NB4 (cell line): ENCODE measurements around the gene FPGS.

Experiments used
- DNase-seq: peaks from one replicate; pipeline ENCODE4 v3.0.0; 2010; ENCODE audit warnings: low read depth
- H3K4me3 ChIP-seq: one replicate; pipeline ENCODE4 v1.5.1; 2011; ENCODE audit warnings: mild to moderate bottlenecking, low read depth, low read length, moderate library complexity
- MYC ChIP-seq: IDR thresholded peaks from 2 replicates; pipeline ENCODE4 v1.6.1; 2011; ENCODE audit warnings: low read depth, low read length
- POLR2A ChIP-seq: IDR thresholded peaks from 2 replicates; pipeline ENCODE4 v1.6.1; 2011; ENCODE audit warnings: mild to moderate bottlenecking; ENCODE audit not compliant: insufficient read length; ENCODE audit errors: extremely low read depth
- TF ChIP-seq, protein P1 (sequence below): IDR thresholded peaks from one replicate; pipeline ENCODE4 v1.5.1; 2012; ENCODE audit warnings: low read depth, low read length
- TF ChIP-seq, protein P2 (sequence below): IDR thresholded peaks from 2 replicates; pipeline ENCODE4 v1.6.1; 2011; ENCODE audit warnings: low read depth, low read length

FPGS gene

DNA sequence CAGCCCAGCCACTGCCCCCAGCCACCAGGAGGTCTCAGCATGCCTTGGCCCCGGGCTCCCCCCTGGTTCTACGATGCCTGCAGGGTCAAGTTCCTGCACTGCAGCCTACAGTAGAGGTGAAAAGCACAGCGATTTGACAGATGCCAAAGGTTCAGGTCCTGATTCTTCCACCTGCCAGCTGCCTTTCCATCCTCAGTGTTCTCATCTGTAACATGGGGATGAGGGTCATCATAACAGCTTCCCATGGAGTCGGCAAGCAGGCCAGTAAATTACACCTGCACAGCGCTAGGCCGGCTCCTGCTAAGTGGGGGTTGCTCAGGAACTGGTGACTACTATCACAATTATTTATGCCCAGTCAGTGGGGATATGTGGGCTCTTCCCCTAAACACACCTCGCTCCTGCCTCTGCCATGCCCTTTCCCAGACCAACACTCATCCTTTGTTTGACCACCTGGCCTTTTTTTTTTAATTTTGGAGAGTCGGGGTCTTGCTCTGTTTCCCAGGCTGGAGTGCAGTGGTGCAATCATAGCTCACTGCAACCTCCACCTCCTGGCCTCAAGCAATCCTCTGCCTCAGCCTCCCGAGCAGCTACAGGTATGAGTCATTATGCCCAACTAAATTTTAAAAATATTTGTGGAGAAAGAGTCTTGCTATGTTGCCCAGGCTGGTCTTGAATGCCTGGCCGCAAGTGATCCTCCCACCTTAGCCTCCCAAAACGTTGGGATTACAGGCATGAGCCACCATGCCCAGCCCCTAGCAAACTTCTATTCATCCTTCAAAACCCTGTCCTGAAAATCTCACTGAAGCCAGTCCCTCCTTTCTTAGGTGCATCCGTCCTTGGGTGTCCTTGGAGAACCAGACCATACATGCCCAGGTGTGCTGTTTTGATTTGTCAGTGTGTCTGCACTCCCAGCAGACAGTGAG is 45.4 kb downstream of the FPGS start:
- DNase-seq = no peak
- H3K4me3 ChIP-seq = no peak overlapping the region

DNA sequence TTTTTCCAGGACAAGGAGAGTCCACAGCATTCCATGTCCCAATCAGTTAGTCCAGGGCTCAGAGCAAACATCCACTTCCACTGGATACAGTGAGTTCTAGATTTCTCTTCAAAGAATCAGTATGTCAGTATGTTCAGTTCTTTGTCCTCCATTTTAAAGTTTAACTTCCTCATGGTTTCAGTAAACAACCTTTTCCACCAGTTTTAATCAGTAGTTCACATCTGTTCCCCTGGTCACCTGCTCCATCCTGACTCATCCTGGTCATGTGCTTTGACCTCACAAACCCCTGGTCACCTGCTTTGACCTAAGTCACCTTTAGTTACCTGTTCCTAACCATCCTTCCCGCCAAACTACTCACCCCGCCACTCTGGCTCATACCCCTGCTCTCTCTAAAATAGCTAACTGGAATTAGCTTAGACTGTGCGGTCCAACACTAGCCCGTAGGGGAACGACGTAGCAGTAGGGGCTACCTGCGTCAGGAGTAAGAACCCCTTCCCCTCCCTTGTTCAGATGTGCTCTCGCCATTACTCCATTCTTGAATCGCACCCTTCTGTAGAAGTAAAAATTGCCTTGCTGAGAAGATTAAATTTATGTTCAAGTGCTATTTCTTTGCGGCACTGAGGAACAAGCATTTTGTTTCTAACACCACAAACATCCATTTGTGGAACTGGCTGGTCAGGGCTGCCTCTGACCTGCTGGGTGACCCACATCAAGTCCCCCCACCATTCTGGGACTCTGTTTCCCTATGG is 46.2 kb downstream of the FPGS start:
- TF ChIP-seq MYC (no peak), POLR2A (no peak)
- TF ChIP-seq, protein P1, sequence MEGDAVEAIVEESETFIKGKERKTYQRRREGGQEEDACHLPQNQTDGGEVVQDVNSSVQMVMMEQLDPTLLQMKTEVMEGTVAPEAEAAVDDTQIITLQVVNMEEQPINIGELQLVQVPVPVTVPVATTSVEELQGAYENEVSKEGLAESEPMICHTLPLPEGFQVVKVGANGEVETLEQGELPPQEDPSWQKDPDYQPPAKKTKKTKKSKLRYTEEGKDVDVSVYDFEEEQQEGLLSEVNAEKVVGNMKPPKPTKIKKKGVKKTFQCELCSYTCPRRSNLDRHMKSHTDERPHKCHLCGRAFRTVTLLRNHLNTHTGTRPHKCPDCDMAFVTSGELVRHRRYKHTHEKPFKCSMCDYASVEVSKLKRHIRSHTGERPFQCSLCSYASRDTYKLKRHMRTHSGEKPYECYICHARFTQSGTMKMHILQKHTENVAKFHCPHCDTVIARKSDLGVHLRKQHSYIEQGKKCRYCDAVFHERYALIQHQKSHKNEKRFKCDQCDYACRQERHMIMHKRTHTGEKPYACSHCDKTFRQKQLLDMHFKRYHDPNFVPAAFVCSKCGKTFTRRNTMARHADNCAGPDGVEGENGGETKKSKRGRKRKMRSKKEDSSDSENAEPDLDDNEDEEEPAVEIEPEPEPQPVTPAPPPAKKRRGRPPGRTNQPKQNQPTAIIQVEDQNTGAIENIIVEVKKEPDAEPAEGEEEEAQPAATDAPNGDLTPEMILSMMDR = no peak
- TF ChIP-seq, protein P2, sequence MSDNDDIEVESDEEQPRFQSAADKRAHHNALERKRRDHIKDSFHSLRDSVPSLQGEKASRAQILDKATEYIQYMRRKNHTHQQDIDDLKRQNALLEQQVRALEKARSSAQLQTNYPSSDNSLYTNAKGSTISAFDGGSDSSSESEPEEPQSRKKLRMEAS = no peak

More for the DNA sequence above, 45.4 kb downstream of the FPGS start:
- TF ChIP-seq POLR2A (no peak), MYC (no peak)
- TF ChIP-seq, protein P2 = no peak
- TF ChIP-seq, protein P1 = no peak

DNA sequence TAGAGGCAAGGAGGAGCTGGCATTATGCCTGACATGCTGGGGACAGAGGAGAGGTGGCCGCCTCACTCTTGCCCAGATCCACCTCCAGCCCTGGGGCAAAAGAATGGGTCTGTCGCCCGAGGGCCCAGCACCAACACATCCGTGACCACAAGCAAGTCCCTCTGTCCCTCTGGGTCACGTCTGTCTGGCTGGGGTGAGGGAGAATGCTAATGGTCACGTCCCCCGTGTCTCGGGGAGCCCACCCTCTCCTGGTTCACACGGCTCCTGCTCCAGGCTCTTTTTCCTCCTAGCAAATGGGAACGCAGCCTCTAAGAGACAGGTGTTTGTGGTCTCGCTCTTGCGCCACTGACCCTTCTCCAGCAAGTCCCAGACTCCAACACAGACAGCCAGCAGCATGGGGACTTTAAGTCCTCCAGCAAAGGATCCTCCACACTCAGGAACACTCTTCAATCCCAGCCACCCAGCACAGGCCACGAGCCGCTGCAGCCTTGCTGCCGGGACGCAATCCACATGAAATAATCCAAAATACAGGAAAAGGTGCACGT is 47.7 kb downstream of the FPGS start:
- no peak for TF ChIP-seq POLR2A
- TF ChIP-seq, protein P1 = no peak
- H3K4me3 ChIP-seq = no peak overlapping the region
- DNase-seq = no peak

More for the DNA sequence above, 46.2 kb downstream of the FPGS start:
- no peak for DNase-seq
- H3K4me3 ChIP-seq = no peak overlapping the region

DNA sequence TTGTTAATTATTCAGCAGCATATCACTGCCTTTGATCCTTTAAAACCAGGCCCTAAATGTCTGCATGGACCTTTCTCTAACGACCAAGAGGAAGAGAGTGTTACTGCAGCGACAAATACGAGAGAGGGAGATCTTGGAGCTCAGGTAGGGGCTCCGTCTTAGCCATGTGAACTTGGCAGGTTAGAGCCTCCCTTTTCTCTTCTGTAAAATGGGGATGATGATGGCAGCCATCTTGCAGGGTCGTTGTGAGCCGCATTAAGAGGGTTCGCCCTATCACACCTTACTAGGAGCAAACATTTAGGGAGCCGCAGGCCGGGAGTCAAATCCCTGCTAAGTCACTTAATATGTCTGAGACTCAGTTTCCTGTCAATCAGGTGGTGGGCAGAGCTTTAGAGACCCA is 50.1 kb downstream of the FPGS start:
- no peak for DNase-seq
- no peak overlapping the region for H3K4me3 ChIP-seq
- TF ChIP-seq POLR2A (no peak), MYC (no peak)
- TF ChIP-seq, protein P2 = no peak
- TF ChIP-seq, protein P1 = no peak

DNA sequence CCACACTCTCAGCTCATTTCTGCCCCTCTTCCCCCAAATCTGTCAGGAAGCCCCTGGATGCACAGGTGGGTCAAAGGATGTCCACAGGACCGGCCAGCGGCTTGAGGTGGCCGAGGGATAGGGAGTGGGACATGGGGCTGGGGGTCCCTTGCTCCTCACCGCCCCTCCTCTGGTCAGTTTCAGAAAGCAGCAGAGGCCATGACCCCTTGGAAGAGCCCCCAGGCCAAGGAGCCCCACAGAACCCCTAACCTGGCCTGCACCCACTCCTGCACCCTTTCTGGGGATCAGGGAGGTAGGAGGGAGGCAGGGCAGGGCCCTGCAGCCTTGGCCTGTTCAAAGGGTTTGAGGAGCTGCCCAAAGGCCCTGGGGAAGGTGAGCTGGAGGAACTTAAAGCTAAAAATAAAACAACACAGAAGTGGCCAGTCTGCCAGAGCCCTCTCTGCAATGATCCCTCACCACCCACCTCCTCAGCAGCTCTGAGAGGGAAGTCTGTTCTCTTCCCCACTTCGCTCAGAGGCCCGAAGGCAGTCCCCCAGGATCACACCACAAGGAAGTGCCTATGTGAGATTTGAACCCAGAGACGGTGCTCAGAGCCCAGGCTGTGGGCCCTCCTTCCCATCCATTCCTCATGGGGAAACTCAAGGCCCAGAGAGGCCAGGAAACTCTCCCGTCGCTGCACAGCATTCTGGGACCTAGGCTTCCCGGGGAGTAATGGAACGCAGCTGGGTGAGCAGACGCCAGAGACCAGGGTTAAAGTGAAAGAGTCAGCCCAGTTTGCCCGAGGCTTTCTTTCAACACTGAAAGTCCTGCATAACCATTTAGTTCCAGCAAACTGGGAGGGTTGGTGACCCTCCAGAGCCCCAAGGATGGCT is 50.9 kb downstream of the FPGS start:
- no peak overlapping the region for H3K4me3 ChIP-seq
- TF ChIP-seq MYC (no peak), POLR2A (no peak)
- TF ChIP-seq, protein P1 = no peak
- TF ChIP-seq, protein P2 = no peak
- DNase-seq = no peak
